GM18520 (cell line): ENCODE measurements around the gene SEZ6L.

Experiments
- ATAC-seq: cut with Tn5 transposase; IDR thresholded peaks from one replicate; pipeline ENCODE4 v1.9.1; 2021; ENCODE audit not compliant: unreplicated experiment

SEZ6L gene

DNA sequence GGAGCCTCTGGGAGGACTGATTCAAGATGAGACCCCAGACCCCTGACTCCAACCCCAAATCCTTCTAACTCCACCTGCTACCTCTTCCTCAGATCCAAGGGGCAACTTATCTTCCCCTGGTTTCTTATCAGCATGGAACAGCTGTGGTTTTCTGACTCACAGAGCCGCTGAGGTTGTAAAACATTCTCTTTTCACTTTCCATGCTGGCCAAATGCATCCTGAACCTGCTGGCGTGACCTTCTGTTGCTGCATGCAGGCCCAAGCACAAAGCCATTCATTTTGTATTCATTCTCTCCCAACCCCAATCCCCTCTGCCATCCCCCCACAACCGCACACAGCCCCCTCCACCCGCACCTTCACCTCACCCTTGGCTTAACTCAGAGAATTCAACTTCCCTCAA, 70.3 kb downstream of the SEZ6L start:
- ATAC-seq, result no peak

DNA sequence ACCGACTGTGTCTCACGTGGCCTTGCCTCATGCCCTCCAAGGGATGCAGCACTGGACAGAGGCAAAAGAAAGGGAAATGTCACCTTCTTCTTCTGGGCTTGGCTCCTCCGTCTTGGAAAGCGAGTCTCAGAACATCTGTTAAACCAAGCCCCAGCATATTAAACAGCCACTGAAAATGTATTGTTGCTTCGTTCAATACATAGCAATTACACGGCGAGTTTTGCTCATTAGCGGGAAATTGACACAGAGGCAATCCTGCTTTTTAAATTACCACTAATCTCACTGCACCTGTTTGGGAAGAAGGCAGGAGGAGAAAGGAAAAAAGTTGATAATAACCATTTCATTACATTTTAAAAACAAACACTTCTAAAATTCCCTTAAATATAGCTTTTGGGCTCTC, 72.1 kb downstream of the SEZ6L start:
- no peak for ATAC-seq

GRCh38 chr22:26245001-26245400, 75.7 kb downstream of the SEZ6L start:
- no peak for ATAC-seq

DNA sequence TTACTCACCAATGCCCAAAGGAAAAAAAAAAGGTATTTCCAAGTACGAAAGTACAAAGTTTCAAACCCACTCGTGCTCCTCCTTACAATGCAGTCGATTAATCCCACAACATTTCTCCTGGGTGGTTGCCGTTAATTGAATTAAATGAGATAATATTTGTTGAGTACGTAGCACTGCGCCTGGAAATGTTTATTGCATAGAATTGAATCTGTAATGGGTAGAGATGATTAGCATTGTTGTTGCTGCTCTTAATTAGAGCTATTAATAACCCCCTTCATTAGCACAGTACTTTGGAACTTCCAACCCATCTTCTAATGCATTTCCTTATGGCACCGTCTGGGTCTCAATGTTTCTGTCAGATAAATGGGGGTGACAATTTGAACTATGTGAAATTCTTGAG, 77.3 kb downstream of the SEZ6L start:
- no peak for ATAC-seq

- ATAC-seq, result no peak
Measured at GRCh38 chr22:26251869-26252268, 82.6 kb downstream of the SEZ6L start.

DNA sequence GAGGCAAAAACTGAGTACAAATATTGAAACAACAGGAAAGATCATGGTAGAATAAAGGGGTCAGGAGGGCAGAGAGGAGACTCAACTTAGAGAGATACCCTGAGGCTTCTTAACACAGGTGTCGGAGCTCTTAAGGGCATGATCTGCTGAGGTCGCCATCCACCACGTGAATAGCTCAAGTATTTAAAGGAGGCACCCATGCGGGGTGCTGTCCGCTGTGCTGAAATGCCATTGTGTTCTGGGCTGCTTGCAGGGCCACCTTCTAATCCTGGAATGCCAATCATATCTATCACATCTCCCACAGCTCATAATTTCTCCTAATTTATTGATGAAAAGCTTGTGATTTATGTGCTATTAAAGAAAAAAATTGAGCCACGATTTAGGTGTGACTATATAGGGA, 90.2 kb downstream of the SEZ6L start:
- ATAC-seq, result no peak

DNA sequence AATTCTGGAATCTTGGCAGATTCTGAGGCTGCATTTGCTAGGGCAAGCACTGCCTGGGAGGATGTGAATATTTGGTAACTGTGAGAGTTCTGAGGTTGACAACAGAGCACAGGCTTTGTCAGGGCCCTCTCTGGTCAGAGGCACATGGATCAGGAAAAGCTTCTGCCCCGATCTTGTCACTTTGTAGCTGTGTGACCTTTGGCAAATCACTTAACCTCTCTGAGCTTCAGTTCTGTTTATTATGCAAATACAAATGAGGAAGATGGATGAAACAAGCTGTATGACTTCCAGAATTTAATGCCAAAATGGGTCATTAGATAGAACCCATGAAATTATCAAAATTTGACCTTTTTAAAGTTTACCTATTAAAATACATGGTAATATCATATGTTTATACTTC, 94.9 kb downstream of the SEZ6L start:
- ATAC-seq, result no peak

GRCh38 chr22:26265281-26265680, 96.0 kb downstream of the SEZ6L start:
- ATAC-seq, result no peak

DNA sequence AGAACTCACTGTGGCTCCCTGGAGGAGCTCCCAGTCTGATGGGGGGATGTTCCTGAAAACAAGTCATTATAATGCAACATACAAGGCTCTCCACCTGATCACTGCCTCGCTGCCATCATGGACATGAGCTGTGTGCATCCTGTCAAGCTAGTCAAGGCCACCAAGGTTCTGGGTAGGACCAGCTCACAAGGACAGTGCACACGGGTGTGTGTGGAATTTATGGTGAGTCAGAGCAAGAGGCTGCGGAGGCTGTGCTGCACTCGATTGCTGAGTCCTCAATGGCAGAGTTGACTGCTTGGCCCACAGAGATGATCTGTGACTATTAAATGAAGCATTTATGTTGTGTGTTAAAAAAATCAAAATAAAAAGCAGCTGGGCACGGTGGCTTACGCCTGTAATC, 96.6 kb downstream of the SEZ6L start:
- no peak for ATAC-seq

GRCh38 chr22:26267856-26268255, 98.6 kb downstream of the SEZ6L start:
- ATAC-seq, result no peak

DNA sequence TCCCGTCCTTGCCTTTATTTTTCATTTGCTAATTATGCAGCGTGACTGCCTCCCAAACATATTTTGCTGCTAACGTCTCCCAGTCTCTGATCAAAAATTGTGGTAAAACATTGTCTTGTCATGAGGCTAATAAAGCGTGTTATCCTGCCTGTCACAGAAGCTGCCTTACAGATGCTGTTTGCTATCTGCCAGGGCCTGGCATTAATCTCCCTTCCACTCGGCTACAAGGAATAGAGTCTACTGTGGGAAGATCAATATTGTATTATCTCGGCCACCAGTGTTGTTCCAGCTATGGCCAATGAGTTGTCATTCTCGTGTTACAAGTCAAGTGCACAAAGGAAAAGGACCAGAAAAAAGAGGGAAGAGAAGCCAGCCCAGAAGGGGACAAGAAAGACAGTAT, 100.3 kb downstream of the SEZ6L start:
- ATAC-seq, result no peak

DNA sequence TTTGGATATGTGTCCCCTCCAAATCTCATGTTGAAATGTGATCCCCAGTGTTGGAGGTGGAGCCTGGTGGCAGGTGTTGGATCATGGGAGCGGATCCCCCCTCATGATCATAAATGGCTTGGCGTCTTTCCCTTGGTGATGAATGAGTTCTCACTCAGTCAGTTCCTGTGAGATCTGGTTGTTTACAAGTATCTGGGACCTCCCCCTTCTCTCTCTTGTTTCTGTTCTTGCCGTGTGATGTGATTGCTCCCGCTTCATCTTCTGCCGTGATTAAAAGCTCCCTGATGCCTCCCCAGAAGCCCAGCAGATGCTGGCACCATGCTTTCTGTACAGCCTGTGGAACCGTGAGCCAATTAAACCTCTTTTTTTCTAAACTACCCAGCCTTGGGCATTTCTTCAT, 102.2 kb downstream of the SEZ6L start:
- ATAC-seq, result no peak

- ATAC-seq, result no peak
Measured at GRCh38 chr22:26273011-26273675, 103.9 kb downstream of the SEZ6L start.

DNA sequence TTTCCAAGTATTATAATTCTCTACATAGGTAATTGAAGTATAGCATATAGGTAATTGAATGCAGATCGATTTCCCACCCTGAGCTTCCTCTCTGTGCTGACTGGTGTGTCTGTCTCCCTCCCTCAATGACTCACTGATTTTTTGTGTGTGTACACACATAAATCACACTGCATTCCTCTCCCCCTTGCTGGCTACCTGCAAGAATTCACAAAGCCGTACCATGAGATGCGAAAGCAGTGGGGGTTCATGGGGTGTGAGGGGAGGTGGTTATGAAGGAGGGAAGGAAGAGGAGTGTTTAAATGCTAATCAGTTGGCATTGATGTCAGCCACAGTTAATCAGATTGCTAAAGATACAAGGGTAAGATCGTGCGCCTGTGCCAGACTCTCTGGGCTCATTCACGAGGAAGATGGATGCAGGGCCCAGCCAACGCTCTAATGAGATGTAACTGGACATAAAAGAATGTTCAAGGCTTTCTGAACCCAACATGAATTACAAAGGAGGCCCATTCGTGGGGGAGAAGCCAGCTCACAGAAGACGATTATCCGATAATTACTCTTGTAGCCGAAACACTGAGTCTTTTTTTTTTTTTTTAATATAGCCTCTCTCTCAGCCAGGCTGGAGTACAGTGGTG, 107.4 kb downstream of the SEZ6L start:
- no peak for ATAC-seq

DNA sequence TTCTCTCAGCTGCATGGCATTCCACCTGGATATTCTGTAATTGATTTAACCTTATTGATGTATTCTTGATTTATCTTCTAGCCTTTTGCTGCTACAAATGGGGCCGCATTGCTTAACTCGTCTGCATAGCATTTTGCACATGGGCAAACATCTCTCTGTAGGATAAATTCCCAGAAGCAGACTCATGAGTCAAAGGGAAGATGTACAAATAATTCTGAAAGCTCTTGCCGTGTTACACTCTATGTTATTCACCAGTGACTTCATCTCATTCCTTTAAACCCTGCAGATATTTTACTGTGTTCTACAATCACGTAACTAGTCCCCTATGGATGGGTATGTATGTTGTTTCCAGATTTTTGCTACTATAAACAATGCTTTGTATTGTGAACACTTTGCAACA, 112.7 kb downstream of the SEZ6L start:
- ATAC-seq, result no peak

GRCh38 chr22:26283330-26283729, 114.1 kb downstream of the SEZ6L start:
- ATAC-seq, result no peak

DNA sequence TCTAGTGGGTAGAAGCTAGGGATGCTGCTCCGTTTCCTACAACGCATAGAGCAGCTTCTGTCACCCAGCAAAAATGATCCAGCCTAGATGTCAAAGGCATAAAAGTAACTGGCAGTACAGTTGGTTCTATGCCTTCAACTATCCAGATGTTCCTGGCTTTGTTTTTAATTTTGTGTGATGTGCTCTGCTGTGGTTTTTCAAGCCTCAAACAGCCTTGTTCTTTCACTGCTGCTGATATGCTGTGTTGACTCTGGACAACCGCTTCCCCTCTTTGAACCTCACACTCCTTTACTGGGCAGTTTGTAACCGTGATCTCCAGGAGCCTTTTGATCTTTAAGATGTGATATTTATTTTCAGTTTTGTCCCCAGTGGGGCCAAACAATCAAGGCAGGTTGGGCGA, 116.4 kb downstream of the SEZ6L start:
- no peak for ATAC-seq

- ATAC-seq, result no peak
Measured at GRCh38 chr22:26286091-26286820, 117.0 kb downstream of the SEZ6L start.

- no peak for ATAC-seq
Measured at GRCh38 chr22:26287382-26288225, 118.3 kb downstream of the SEZ6L start.

DNA sequence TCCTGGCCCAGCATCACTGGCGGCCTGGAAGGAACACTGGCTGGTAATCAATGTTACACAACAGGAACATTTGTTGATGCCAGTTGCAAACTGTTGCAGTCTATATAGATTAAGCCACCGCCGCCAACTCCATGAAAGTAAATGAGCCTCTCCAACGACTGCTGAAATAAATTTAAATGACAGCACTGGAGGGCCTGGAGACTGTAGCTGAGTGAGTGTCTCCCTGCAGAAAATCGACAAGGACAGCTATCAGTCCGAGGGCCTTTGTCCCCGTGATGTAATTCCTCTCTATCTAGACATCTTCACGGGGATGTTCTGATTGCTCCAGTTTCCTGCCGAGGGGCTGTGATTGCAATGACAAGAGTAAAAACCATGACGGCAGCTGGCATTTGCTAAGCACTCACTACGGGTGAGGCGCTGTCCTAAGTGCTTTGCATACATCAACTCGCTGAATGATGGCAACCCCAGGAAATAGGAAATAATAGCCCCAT, 120.4 kb downstream of the SEZ6L start:
- ATAC-seq, result no peak

DNA sequence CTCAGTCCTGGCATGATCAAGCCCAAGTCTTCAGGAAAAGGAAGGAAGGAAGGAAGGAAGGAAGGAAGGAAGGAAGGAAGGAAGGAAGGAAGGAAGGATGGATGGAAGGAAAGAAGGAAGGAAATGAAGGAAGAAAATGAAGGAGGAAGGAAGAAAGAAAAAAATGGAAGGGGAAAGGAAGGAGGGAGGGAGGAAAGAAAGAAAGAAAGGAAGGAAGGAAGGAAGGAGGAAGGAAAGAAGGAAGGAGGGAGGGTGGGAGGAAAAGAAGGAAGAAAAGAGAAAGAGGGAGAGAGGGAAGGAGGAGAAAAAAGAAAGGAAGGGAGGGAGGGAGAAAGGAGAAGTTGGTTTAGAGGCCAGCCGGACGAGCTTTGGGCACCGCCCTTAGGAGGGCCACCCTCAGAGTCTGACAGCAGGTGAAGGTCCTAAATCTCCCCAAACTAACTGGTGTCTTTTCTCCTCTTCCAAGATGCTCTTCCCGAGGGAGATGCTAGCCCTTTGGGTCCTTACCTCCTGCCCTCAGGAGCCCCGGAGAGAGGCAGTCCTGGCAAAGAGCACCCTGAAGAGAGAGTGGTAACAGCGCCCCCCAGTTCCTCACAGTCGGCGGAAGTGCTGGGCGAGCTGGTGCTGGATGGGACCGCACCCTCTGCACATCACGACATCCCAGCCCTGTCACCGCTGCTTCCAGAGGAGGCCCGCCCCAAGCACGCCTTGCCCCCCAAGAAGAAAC, 122.8 kb downstream of the SEZ6L start:
- no peak for ATAC-seq
